ENCODE results near the gene AQP10. TPM values are rescaled to one million over a fixed set of nuclear protein-coding genes. Genes with fewer than 3 reads are reported as not detected.
A peak's percentile ranks its signal among the peaks of the same experiment; 100 is the strongest.
"Not testable (repeated sequence)": the region's sequence is repeated elsewhere in the genome, so short reads cannot be mapped to it uniquely, and the experiment has no call there.

AQP10 gene
- total RNA-seq, 6 experiments from 2014 or later, result not detected

DNA sequence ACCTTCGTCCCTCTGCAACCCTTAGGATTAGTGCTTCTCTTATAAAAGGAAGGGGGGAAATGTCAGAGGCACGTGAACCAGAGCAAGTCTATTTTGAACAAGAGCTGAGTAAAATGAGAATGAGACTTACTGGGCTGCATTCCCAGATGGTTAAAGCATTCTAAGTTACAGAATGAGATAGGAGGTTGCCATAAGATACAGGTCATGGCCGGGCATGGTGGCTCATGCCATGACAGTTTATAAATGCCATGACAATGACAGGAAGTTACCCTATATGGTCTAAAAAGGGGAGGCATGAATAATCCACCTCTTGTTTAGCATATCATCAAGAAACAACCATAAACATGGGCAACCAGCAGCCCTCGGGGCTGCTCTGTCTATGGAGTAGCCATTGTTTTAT, 2.5 kb upstream of the AQP10 start:
- H3K27ac Mint-ChIP-seq, result no peak overlapping the region
- DNase-seq, result no peak
- H3K4me3 Mint-ChIP-seq, result no peak overlapping the region
- H3K9me3 Mint-ChIP-seq, result no peaks in the 10 kb centered on the region
- TF ChIP-seq, protein P1, sequence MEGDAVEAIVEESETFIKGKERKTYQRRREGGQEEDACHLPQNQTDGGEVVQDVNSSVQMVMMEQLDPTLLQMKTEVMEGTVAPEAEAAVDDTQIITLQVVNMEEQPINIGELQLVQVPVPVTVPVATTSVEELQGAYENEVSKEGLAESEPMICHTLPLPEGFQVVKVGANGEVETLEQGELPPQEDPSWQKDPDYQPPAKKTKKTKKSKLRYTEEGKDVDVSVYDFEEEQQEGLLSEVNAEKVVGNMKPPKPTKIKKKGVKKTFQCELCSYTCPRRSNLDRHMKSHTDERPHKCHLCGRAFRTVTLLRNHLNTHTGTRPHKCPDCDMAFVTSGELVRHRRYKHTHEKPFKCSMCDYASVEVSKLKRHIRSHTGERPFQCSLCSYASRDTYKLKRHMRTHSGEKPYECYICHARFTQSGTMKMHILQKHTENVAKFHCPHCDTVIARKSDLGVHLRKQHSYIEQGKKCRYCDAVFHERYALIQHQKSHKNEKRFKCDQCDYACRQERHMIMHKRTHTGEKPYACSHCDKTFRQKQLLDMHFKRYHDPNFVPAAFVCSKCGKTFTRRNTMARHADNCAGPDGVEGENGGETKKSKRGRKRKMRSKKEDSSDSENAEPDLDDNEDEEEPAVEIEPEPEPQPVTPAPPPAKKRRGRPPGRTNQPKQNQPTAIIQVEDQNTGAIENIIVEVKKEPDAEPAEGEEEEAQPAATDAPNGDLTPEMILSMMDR (IDR thresholded peaks at IDR 0.05), result no peak
- peaks cover 7% of the 10 kb centered on the region for H3K4me1 Mint-ChIP-seq (ENCODE audit: low read depth)
- no peaks in the 10 kb centered on the region for H3K36me3 Mint-ChIP-seq (ENCODE audit: low read depth)
- H3K27me3 Mint-ChIP-seq (ENCODE audit: insufficient read depth), result peaks cover 41% of the 10 kb centered on the region

DNA sequence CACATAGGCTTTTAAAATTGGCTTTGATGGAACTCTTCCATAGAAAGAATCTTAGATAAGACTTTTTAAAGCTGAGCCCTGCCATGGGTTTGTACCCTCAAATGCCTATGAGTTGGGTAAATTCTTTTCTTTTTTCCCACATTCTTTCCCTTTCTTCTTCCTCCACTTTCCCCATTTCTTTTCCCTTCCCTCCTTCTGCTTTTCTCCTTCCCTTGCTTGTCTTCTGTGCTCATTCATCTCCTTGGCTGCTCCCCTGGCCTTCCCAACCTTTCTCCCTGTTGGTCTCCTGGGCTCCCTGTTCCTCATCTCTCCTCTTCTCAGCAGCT, 679 bp downstream of the AQP10 start:
- H3K36me3 Mint-ChIP-seq (ENCODE audit: low read depth); H3K4me3 Mint-ChIP-seq; DNase-seq; H3K9me3 Mint-ChIP-seq; H3K4me1 Mint-ChIP-seq (ENCODE audit: low read depth); H3K27ac Mint-ChIP-seq: not testable (repeated sequence)
- H3K27me3 Mint-ChIP-seq (ENCODE audit: insufficient read depth), result peaks cover 25% of the 10 kb centered on the region

DNA sequence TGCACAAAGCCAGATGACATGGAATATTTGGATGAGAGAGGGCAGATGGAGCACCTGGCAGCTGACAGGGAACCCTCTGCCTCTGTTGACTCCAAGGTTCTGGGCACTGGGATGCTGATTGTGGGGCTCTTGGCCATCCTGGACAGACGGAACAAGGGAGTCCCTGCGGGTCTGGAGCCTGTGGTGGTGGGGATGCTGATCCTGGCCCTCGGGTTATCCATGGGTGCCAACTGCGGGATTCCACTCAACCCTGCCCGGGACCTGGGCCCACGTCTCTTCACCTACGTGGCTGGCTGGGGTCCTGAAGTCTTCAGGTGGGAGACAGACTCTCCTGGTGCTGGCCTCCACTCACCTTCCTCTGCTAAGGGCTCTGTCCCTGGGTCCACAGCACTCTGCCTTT, 2.6 kb downstream of the AQP10 start:
- Mint-ChIP-seq H3K27me3 (ENCODE audit: insufficient read depth) (peaks cover 23% of the 10 kb centered on the region), H3K4me3 (no peak overlapping the region), H3K9me3 (no peaks in the 10 kb centered on the region), H3K4me1 (ENCODE audit: low read depth) (peaks cover 22% of the 10 kb centered on the region), H3K27ac (no peak overlapping the region), H3K36me3 (ENCODE audit: low read depth) (no peaks in the 10 kb centered on the region)
- DNase-seq, result no peak
- TF ChIP-seq, protein P1 (IDR thresholded peaks at IDR 0.05), result no peak

DNA sequence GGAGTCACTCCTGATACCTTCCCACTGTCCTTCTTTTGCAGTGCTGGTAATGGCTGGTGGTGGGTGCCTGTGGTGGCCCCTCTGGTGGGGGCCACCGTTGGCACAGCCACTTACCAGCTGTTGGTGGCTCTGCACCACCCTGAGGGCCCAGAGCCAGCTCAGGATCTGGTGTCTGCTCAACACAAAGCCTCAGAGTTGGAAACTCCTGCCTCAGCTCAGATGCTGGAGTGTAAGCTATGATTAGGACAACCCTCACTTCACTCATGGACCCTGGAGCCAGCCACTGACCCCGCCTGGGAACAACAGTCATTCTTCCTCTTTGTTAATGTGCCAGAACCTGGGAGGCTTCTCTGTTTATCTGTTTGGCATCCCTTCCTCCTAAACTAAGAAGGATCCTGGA, 3.3 kb downstream of the AQP10 start:
- Mint-ChIP-seq H3K4me1 (ENCODE audit: low read depth) (peaks cover 25% of the 10 kb centered on the region), H3K9me3 (no peaks in the 10 kb centered on the region), H3K4me3 (peak overlapping the region; percentile 98), H3K27me3 (ENCODE audit: insufficient read depth) (peaks cover 22% of the 10 kb centered on the region), H3K36me3 (ENCODE audit: low read depth) (no peaks in the 10 kb centered on the region), H3K27ac (no peak overlapping the region)
- DNase-seq, result no peak
- TF ChIP-seq, protein P1 (IDR thresholded peaks at IDR 0.05), result no peak

DNA sequence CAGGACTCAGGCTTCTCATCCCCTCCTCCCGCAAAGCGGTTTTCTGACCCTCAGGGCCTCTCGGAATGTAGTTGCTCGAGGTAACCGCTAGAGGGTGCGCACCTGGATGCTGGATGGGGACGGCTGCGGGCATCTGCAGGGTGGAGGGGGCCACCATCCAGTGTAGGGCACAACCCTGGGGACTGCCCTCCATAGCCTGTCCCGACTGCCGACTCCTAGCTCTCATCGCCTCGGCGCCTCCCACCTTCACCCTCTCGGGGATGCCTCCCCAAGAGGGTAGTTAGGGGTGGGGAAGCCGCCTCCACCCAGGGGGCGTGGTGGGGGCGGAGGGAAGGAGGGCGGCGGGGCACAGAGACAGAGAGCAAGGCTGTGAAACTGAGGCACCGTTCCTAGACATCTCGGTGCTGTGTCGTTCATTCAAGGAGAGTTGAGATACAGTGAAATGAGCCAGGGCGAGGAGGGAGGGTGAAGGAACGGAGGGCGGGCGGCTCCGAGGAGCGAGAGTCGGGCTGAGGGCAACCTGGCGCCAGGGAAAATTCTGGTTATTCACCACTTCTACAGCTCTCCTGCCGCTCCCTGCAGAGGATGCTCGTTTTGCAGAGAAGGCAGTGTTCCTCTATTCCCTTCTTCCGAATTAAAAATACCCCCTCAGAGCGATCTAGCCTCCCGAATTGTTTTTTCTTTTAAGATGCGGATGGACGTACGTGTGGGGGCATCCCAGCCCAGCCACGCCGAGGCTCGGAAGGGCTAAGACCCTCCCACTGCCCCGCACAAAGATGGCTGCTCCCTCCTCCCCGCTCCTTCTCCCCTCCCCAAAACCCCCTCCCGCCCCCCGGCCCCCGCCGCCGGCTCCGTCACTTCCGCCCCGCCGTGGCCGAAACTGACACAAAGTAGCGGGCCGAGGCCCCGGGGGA, 4.0 kb downstream of the AQP10 start, which contains the start of gene ATP8B2:
TSS of gene ATP8B2 (plus strand) at position 857 of the 914 bp plus-strand sequence. CDS start 2,617 bp downstream, outside the sequence.
- DNase-seq, result peak; percentile 64
- peak within 1 kb of the TSS; percentile 98 for H3K4me3 Mint-ChIP-seq
- no peaks in the 10 kb centered on the region for H3K9me3 Mint-ChIP-seq
- TF ChIP-seq, protein P1 (IDR thresholded peaks at IDR 0.05), result peak; percentile 97
- no peaks in the 10 kb centered on the region for H3K36me3 Mint-ChIP-seq (ENCODE audit: low read depth)
- H3K4me1 Mint-ChIP-seq (ENCODE audit: low read depth), result peaks cover 32% of the 10 kb centered on the region
- peak within 1 kb of the TSS; percentile 98 for H3K27ac Mint-ChIP-seq
- peaks cover 22% of the 10 kb centered on the region for H3K27me3 Mint-ChIP-seq (ENCODE audit: insufficient read depth)
